ENCODE data around the gene ZNF865. TPM values are rescaled to one million over a fixed set of nuclear protein-coding genes. Genes with fewer than 3 reads are reported as not detected.

Gene ZNF865
- total RNA-seq, 1 donor from 2014 or later, result 5.0 TPM

GRCh38 chr19:55623561-55623960, 18.1 kb downstream of the ZNF865 start:
- peak; percentile 24 for DNase-seq

GRCh38 chr19:55624109-55625003, 18.9 kb downstream of the ZNF865 start, which contains the start of gene ZNF784:
Gene ZNF784 (minus strand): TSS chr19:55624566. CDS start chr19:55624561, 5 bp downstream.
- peak; percentile 98 for DNase-seq

- no peak for DNase-seq
Observed at GRCh38 chr19:55625004-55625326, 19.5 kb downstream of the ZNF865 start.

GRCh38 chr19:55626350-55626749, 20.9 kb downstream of the ZNF865 start:
- no peak for DNase-seq

GRCh38 chr19:55632463-55632834, 27.0 kb downstream of the ZNF865 start:
- DNase-seq, result peak; percentile 96

- DNase-seq, result no peak
Observed at GRCh38 chr19:55633861-55634260, 28.4 kb downstream of the ZNF865 start.

- no peak for DNase-seq
Observed at GRCh38 chr19:55635334-55635717, 29.9 kb downstream of the ZNF865 start.

- DNase-seq, result no peak
Observed at GRCh38 chr19:55635856-55636440, 30.5 kb downstream of the ZNF865 start.

- no peak for DNase-seq
Observed at GRCh38 chr19:55636723-55637122, 31.3 kb downstream of the ZNF865 start.

- DNase-seq, result no peak
Observed at GRCh38 chr19:55637534-55637933, 32.1 kb downstream of the ZNF865 start.

GRCh38 chr19:55638864-55639359, 33.5 kb downstream of the ZNF865 start:
- DNase-seq, result no peak

GRCh38 chr19:55640043-55640576, 34.7 kb downstream of the ZNF865 start:
- peak; percentile 79 for DNase-seq

GRCh38 chr19:55640577-55641425, 35.4 kb downstream of the ZNF865 start, which contains the start of gene ZNF580:
Gene ZNF580 (plus strand): TSS chr19:55641002. CDS start chr19:55642509, 1,507 bp downstream.
- DNase-seq, result peak; percentile 83

- DNase-seq, result no peak
Observed at GRCh38 chr19:55641426-55642152, 36.1 kb downstream of the ZNF865 start.

- DNase-seq, result no peak
Observed at GRCh38 chr19:55642153-55643002, 36.9 kb downstream of the ZNF865 start.

GRCh38 chr19:55643003-55643886, 37.8 kb downstream of the ZNF865 start, which contains the start of gene ZNF581:
Gene ZNF581 (plus strand): TSS chr19:55643649. CDS start chr19:55644572, 923 bp downstream.
- DNase-seq, result peak; percentile 80

GRCh38 chr19:55643887-55644176, 38.4 kb downstream of the ZNF865 start:
- no peak for DNase-seq

- no peak for DNase-seq
Observed at GRCh38 chr19:55644191-55644833, 38.9 kb downstream of the ZNF865 start.

All from tongue (tissue), 2 donors.